Activated B cell treated with CpG ODN at 0.5 μM for 24 hours (primary cell): ENCODE measurements around the gene PCDH9. TPM values are rescaled to one million over a fixed set of nuclear protein-coding genes. Genes with fewer than 3 reads are reported as not detected.

Experiments
- ATAC-seq: fragments of 200-7000 bp; cut with Tn5 transposase; one replicate; pipeline ENCODE4 v1.10.0; 2021; ENCODE audit warnings: low read depth, mild to moderate bottlenecking, moderate library complexity
- CTCF ChIA-PET: fragments of 350-600 bp; sonication (Branson Sonifier 250); formaldehyde crosslinking; loops from one replicate; lab custom pipeline; 2021; ENCODE audit warnings: antibody characterized with exemption; lab: Charles Lee
- POLR2A ChIA-PET: fragments of 350-600 bp; sonication (Branson Sonifier 250); formaldehyde crosslinking; loops from one replicate; lab custom pipeline; 2021; ENCODE audit warnings: antibody characterized with exemption; lab: Charles Lee
- DNase-seq: peaks from one replicate; pipeline ENCODE4 v3.0.0; 2022
- H3K27ac Mint-ChIP-seq: one replicate; pipeline ENCODE4 v1.8.0; 2020; ENCODE audit warnings: mixed read lengths
- H3K27me3 Mint-ChIP-seq: one replicate; pipeline ENCODE4 v1.8.0; 2021; ENCODE audit warnings: mixed read lengths
- H3K36me3 Mint-ChIP-seq: one replicate; pipeline ENCODE4 v1.8.0; 2021; ENCODE audit warnings: low read depth, mixed read lengths
- H3K4me1 Mint-ChIP-seq: one replicate; pipeline ENCODE4 v1.8.0; 2021; ENCODE audit warnings: mixed read lengths
- H3K4me3 Mint-ChIP-seq: one replicate; pipeline ENCODE4 v1.8.0; 2020; ENCODE audit warnings: mild to moderate bottlenecking, mixed read lengths
- H3K9me3 Mint-ChIP-seq: one replicate; pipeline ENCODE4 v1.8.0; 2020; ENCODE audit warnings: mixed read lengths
- intact Hi-C: fragments of 100-400 bp; cut with micrococcal nuclease; formaldehyde crosslinking; loops from one replicate; pipeline ENCODE4 v1.15.1; 2024
- total RNA-seq: library from RNA; stranded (reverse); gene quantifications from 2 replicates; pipeline ENCODE4 v1.2.3, GENCODE V29; 2022
- TF ChIP-seq, protein P1 (sequence below): fragments of 200-600 bp; IDR thresholded peaks from one replicate; pipeline ENCODE4 v1.8.0; 2022; ENCODE audit warnings: antibody characterized with exemption, mild to moderate bottlenecking

The PCDH9 gene
- total RNA-seq, 1 donor from 2014 or later = 6.4 TPM

DNA sequence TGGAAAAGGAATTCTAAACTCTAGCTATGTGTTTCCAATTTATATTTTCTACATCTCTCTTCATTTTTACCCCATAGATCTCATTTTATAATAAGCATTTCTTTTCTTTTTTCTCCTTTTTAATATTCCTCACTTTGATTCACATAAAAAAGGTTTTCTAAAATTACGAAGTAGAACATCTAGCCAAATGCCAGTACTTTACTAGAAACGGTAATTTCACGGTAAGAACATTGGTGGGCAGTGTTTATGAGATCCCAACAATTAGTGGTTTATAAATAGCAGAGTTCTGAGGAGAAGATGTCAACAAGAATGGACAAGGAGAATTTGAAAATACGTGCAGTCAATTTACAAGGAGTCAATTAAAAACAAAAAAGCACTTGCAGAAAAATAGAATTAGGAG, 94.8 kb downstream of the PCDH9 start:
- Mint-ChIP-seq H3K36me3 (no peaks in the 10 kb centered on the region), H3K4me1 (peaks cover 5% of the 10 kb centered on the region), H3K27ac (no peak overlapping the region), H3K27me3 (no peaks in the 10 kb centered on the region), H3K4me3 (no peak overlapping the region), H3K9me3 (no peaks in the 10 kb centered on the region)
- CTCF ChIA-PET = no interaction called here
- POLR2A ChIA-PET = no interaction called here
- no peak for ATAC-seq
- intact Hi-C loops = no loop called here
- TF ChIP-seq, protein P1, sequence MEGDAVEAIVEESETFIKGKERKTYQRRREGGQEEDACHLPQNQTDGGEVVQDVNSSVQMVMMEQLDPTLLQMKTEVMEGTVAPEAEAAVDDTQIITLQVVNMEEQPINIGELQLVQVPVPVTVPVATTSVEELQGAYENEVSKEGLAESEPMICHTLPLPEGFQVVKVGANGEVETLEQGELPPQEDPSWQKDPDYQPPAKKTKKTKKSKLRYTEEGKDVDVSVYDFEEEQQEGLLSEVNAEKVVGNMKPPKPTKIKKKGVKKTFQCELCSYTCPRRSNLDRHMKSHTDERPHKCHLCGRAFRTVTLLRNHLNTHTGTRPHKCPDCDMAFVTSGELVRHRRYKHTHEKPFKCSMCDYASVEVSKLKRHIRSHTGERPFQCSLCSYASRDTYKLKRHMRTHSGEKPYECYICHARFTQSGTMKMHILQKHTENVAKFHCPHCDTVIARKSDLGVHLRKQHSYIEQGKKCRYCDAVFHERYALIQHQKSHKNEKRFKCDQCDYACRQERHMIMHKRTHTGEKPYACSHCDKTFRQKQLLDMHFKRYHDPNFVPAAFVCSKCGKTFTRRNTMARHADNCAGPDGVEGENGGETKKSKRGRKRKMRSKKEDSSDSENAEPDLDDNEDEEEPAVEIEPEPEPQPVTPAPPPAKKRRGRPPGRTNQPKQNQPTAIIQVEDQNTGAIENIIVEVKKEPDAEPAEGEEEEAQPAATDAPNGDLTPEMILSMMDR = no peak
- DNase-seq = no peak

DNA sequence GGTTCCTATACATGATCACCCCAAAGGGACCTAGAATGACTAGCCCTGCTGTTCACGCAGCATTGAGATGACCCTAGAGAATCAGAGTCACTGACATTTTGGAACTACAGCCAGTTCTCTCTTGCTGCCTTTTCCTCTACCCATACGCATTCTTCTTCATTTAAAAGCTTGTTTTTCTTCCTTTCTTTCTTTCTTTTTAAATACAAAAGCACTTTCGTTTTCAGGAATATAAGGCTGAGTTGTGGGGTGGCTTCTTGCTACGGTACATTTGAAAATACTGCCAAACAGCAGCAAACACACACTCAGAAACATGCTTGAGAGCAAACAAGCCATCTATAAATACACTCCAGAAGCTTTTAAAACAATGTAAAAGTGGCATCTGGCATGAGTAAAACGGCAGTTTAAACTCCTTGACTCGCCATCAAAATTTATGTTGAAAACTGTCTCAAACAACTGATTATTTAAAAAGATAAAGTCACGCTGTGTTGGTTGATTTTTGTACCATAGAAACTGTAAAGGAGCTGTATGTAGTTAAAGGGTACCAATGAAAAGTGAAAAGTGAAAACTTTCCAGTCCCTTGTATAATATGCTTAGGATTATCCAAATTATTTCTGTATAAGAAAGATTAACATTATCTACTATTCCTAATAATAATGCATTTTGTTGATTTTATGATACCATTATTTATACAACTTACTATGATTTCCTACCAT, 95.6 kb downstream of the PCDH9 start:
- Mint-ChIP-seq H3K36me3 (no peaks in the 10 kb centered on the region), H3K4me3 (peak overlapping the region; percentile 51), H3K9me3 (no peaks in the 10 kb centered on the region), H3K27ac (no peak overlapping the region), H3K4me1 (peaks cover 5% of the 10 kb centered on the region), H3K27me3 (no peaks in the 10 kb centered on the region)
- TF ChIP-seq, protein P1 = no peak
- ChIA-PET CTCF (no interaction called here), POLR2A (no interaction called here)
- DNase-seq = no peak
- no peak for ATAC-seq
- intact Hi-C loops = no loop called here

DNA sequence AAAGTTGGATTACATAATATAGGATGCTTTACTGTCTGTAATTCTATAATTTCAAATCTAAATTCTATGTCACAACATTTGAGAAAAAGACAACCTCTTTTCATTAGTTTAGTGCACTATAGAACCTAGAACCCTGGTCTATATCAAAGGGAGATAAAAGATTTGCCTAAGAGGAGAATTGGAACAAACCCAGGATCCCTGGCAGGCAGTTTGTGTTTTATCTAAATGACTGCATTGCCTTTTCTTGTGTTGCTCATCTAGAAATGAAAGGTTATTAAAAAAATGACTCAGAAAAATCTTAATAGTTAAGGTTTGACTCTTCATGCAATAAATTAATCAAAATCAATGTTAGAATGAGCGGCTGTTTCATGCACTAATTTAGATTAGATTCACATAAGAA, 96.7 kb downstream of the PCDH9 start:
- DNase-seq (no peak), ATAC-seq (no peak)
- no peak overlapping the region for H3K4me3 Mint-ChIP-seq
- POLR2A ChIA-PET = no interaction called here
- intact Hi-C loops = no loop called here
- H3K36me3 Mint-ChIP-seq = no peaks in the 10 kb centered on the region
- no peaks in the 10 kb centered on the region for H3K9me3 Mint-ChIP-seq
- no peak overlapping the region for H3K27ac Mint-ChIP-seq
- H3K27me3 Mint-ChIP-seq = no peaks in the 10 kb centered on the region
- TF ChIP-seq, protein P1 = no peak
- CTCF ChIA-PET = no interaction called here
- H3K4me1 Mint-ChIP-seq = peaks cover 5% of the 10 kb centered on the region

DNA sequence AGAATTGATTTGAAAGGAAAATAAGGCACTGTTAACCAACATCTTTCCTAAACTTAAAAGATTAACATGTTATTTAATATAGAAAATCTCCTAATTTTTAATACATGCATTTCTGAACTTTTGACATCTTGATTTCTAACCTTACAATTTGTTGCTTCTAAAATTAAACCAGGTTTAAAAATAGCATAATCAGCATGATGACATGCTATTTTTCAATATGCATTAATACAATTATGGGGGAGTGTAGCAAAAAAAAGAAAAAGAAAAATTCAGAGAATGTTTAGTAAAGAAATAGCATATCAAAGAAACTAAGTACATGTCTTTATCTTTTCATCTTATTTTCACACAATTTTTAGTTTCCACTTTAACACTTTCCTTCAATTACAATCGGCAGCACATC, 98.7 kb downstream of the PCDH9 start:
- TF ChIP-seq, protein P1 = no peak
- Mint-ChIP-seq H3K36me3 (no peaks in the 10 kb centered on the region), H3K4me1 (peaks cover 5% of the 10 kb centered on the region), H3K4me3 (no peak overlapping the region), H3K27ac (no peak overlapping the region), H3K9me3 (no peaks in the 10 kb centered on the region), H3K27me3 (no peaks in the 10 kb centered on the region)
- ChIA-PET CTCF (no interaction called here), POLR2A (no interaction called here)
- ATAC-seq = no peak
- intact Hi-C loops = no loop called here
- DNase-seq = no peak

DNA sequence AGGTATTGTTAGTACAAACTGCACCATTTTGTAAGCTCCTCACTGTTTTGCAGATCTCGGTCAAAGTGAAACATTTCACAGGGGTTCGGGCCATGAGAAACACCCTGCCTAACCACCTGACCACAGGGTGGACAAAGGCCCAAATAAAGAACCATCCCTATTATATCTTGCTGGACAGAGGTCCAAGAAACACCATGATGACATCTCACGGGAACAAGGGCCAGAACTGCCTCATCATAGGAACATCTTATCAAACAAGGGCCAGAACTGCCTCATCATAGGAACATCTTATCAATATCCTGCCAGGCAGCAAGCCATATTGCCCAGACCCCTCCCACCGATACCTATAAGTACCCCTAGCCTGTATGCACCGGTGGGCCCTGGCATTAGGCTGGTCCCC, 99.7 kb downstream of the PCDH9 start:
- no peaks in the 10 kb centered on the region for H3K27me3 Mint-ChIP-seq
- no peak overlapping the region for H3K4me3 Mint-ChIP-seq
- TF ChIP-seq, protein P1 = no peak
- H3K36me3 Mint-ChIP-seq = no peaks in the 10 kb centered on the region
- ATAC-seq = no peak
- DNase-seq = no peak
- ChIA-PET POLR2A (no interaction called here), CTCF (no interaction called here)
- no peak overlapping the region for H3K27ac Mint-ChIP-seq
- H3K4me1 Mint-ChIP-seq = peaks cover 5% of the 10 kb centered on the region
- H3K9me3 Mint-ChIP-seq = no peaks in the 10 kb centered on the region
- intact Hi-C loops = no loop called here
